ENCODE data around the gene VOPP1. TPM values are rescaled to one million over a fixed set of nuclear protein-coding genes. Genes with fewer than 3 reads are reported as not detected.

Gene VOPP1
- total RNA-seq, 4 donors from 2014 or later: 23.7 to 42.1 (median 37.5) TPM

GRCh38 chr7:55569269-55569663, 3.0 kb downstream of the VOPP1 start:
- Histone ChIP-seq H3K4me1 (peaks cover 39 to 53% (median 44%) of the 10 kb centered on the region in 4 donors), H3K27me3 (no peaks in the 10 kb centered on the region), H3K9me3 (no peaks in the 10 kb centered on the region), H3K4me3 (no peak overlapping the region), H3K36me3 (no peaks in the 10 kb centered on the region), H3K27ac (replicated peaks in 1 of 4) (peak overlapping the region in 2 of 4 donors; percentile 15 to 92)
- intact Hi-C loops (cut with DNase I): loop anchor here (5.0 kb wide), 1 partner anchor 37 kb away; no protein-coding TSS in a partner anchor
- TF ChIP-seq EP300 (IDR thresholded peaks at IDR 0.05) (no peak), CTCF (IDR thresholded peaks at IDR 0.05) (no peak), POLR2A (IDR thresholded peaks at IDR 0.05; ENCODE audit: low read depth) (no peak), POLR2AphosphoS5 (IDR thresholded peaks at IDR 0.05) (no peak)
- 71% methylated on average over 7 of the region's 7 CpGs for WGBS
- DNase-seq (ENCODE audit: extremely low spot score): no peak

GRCh38 chr7:55568613-55569268, 3.6 kb downstream of the VOPP1 start:
- Histone ChIP-seq H3K4me1 (peaks cover 34 to 48% (median 39%) of the 10 kb centered on the region in 4 donors), H3K4me3 (no peak overlapping the region), H3K27me3 (no peaks in the 10 kb centered on the region), H3K36me3 (no peaks in the 10 kb centered on the region), H3K27ac (replicated peaks in 1 of 4) (peak overlapping the region in 2 of 4 donors; percentile 15 to 92), H3K9me3 (no peaks in the 10 kb centered on the region)
- TF ChIP-seq POLR2AphosphoS5 (IDR thresholded peaks at IDR 0.05): no peak
- TF ChIP-seq POLR2A (IDR thresholded peaks at IDR 0.05; ENCODE audit: low read depth): no peak
- no peak for TF ChIP-seq CTCF (IDR thresholded peaks at IDR 0.05)
- TF ChIP-seq EP300 (IDR thresholded peaks at IDR 0.05): no peak
- WGBS: 59% methylated on average over 4 of the region's 4 CpGs
- DNase-seq (ENCODE audit: extremely low spot score): no peak
- intact Hi-C loops (cut with DNase I): loop anchor here (5.0 kb wide), 1 partner anchor 36 kb away; no protein-coding TSS in a partner anchor

GRCh38 chr7:55567571-55567970, 4.7 kb downstream of the VOPP1 start:
- Histone ChIP-seq H3K4me1 (peaks cover 24 to 38% (median 28%) of the 10 kb centered on the region in 4 donors), H3K4me3 (no peak overlapping the region), H3K27me3 (no peaks in the 10 kb centered on the region), H3K27ac (replicated peaks in 1 of 4) (no peak overlapping the region), H3K36me3 (no peaks in the 10 kb centered on the region), H3K9me3 (no peaks in the 10 kb centered on the region)
- TF ChIP-seq EP300 (IDR thresholded peaks at IDR 0.05) (no peak), CTCF (IDR thresholded peaks at IDR 0.05) (no peak), POLR2AphosphoS5 (IDR thresholded peaks at IDR 0.05) (no peak), POLR2A (IDR thresholded peaks at IDR 0.05; ENCODE audit: low read depth) (no peak)
- no peak for DNase-seq (ENCODE audit: extremely low spot score)
- intact Hi-C loops (cut with DNase I): loop anchor here (5.0 kb wide), 1 partner anchor 35 kb away; no protein-coding TSS in a partner anchor
- 80% methylated on average over 3 of the region's 3 CpGs for WGBS

- H3K27ac ChIP-seq (replicated peaks in 1 of 4): no peak overlapping the region
- H3K27me3 ChIP-seq: no peaks in the 10 kb centered on the region
- peaks cover 18 to 32% (median 23%) of the 10 kb centered on the region in 4 donors for H3K4me1 ChIP-seq
- intact Hi-C loops (cut with DNase I): loop anchor here (5.0 kb wide), 1 partner anchor 33 kb away; no protein-coding TSS in a partner anchor
- no peak overlapping the region for H3K4me3 ChIP-seq
- TF ChIP-seq EP300 (IDR thresholded peaks at IDR 0.05) (no peak), CTCF (IDR thresholded peaks at IDR 0.05) (no peak), POLR2AphosphoS5 (IDR thresholded peaks at IDR 0.05) (no peak), POLR2A (IDR thresholded peaks at IDR 0.05; ENCODE audit: low read depth) (no peak)
- DNase-seq (ENCODE audit: extremely low spot score): no peak
- H3K9me3 ChIP-seq: no peaks in the 10 kb centered on the region
- 86% methylated on average over 3 of the region's 3 CpGs for WGBS
- no peaks in the 10 kb centered on the region for H3K36me3 ChIP-seq
These were observed 6.6 kb downstream of the VOPP1 start for GRCh38 chr7:55565681-55566080.
